LNCaP clone FGC (cell line): ENCODE measurements around the gene CCNK.

ENCODE experiments used
- DNase-seq: peaks from one replicate; pipeline ENCODE4 v3.0.0-alpha.2; 2011; ENCODE audit warnings: low read depth
- H3K4me3 ChIP-seq: 2 replicates; pipeline ENCODE4 v1.5.1; 2011; ENCODE audit warnings: mild to moderate bottlenecking, low read depth, low read length, control low read depth
- CTCF ChIP-seq: IDR thresholded peaks from 2 replicates; pipeline ENCODE4 v1.5.1; 2012; ENCODE audit warnings: mild to moderate bottlenecking; ENCODE audit not compliant: control insufficient read depth, insufficient read depth; ENCODE audit errors: extremely low read depth

The CCNK gene

GRCh38 chr14:99543985-99544384 lies 62.8 kb downstream of the CCNK start:
- no peak for DNase-seq
- H3K4me3 ChIP-seq: no peak overlapping the region
- TF ChIP-seq CTCF: no peak

GRCh38 chr14:99544991-99545390 lies 63.8 kb downstream of the CCNK start:
- no peak overlapping the region for H3K4me3 ChIP-seq
- DNase-seq: no peak
- no peak for TF ChIP-seq CTCF

GRCh38 chr14:99545586-99545985 lies 64.4 kb downstream of the CCNK start:
- no peak overlapping the region for H3K4me3 ChIP-seq
- DNase-seq: no peak
- TF ChIP-seq CTCF: no peak

- no peak for TF ChIP-seq CTCF
- no peak overlapping the region for H3K4me3 ChIP-seq
- no peak for DNase-seq
These were observed 65.1 kb downstream of the CCNK start for GRCh38 chr14:99546234-99546879.

GRCh38 chr14:99548255-99548654 lies 67.0 kb downstream of the CCNK start:
- no peak for DNase-seq
- TF ChIP-seq CTCF: no peak
- no peak overlapping the region for H3K4me3 ChIP-seq

GRCh38 chr14:99548871-99549515 lies 67.8 kb downstream of the CCNK start:
- TF ChIP-seq CTCF: no peak
- DNase-seq: no peak
- no peak overlapping the region for H3K4me3 ChIP-seq

GRCh38 chr14:99549684-99550083 lies 68.5 kb downstream of the CCNK start:
- DNase-seq: no peak
- H3K4me3 ChIP-seq: no peak overlapping the region
- TF ChIP-seq CTCF: no peak
